ENCODE results near the gene HELB.
"Not testable (repeated sequence)": the region's sequence is repeated elsewhere in the genome, so short reads cannot be mapped to it uniquely, and the experiment has no call there.

The HELB gene

DNA sequence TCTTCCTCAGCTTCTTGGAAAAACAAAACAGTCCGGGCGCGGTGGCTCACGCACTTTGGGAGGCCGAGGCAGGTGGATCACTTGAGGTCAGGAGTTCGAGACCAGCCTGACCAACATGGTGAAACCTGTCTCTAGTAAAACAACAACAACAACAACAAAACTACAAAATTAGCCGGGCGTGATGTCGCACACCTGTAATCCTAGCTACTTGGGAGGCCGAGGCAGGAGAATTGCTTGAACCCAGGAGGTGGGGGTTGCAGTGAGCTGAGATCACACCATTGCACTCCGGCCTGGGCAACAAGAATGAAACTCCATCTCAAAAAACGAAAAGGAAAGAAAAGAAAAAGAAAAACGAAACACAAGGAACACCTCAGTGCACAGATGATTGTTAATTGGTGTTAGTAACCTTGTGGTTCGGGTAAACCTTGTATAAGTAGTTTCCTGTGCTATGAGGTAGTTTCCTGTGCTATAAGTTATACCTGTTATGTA is 1.1 kb downstream of the HELB start:
- DNase-seq (ENCODE audit: low spot score), result not testable (repeated sequence)

- no peak for DNase-seq (ENCODE audit: low spot score)
These were observed 2.1 kb downstream of the HELB start for GRCh38 chr12:66304296-66304900.

DNA sequence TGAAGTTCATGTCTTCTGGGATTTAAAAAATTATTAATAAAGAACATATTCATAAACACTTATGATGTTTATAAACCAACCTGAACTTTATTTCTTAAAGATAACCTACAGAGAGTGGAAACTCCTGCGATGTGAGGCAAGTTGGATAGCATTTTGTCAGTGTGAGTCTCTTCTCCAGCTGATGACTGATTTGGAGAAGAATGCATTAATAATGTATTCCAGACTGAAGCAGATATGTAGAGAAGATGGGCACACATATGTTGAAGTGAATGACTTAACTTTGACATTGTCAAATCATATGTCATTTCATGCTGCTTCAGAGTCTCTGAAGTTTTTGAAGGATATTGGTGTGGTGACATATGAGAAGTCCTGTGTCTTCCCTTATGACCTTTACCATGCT is 7.3 kb downstream of the HELB start:
- no peak for DNase-seq (ENCODE audit: low spot score)

DNA sequence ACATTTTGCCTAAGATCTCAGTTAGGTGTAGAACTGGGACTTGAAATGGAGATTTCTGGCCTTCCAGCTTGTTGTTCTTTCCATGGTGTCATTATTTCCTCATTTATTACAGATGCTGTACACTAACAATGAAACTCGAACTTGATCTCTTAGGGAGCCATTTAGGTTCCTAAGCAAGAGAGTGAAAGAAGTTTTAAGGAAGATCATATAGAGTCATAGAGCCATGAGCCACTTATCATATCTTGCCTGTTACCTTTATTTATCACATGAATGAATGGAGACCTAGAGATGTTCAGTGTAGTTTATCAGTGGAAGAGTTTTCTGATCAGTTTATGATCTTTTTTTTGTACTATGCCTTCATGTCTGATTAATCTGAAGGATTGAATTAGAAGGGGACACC is 9.9 kb downstream of the HELB start:
- DNase-seq (ENCODE audit: low spot score), result no peak

DNA sequence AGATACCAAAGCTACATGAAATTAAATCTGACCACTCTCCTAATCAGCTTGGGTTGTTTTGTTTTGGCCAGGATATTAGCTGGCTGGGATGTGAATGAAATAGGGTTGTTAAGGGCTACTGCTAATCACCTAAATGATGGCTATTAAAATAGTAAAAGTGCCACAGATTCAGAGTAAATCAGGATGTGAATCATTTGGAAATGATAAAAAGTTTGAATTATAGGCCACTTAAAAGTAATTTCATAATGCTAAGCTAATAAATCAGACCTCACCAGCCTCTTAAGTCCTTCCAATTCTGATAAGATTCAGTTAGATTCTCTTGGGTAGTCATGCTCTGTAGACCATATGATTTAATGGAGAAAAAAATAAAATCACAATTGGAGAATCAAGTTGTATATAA is 12.0 kb downstream of the HELB start:
- no peak for DNase-seq (ENCODE audit: low spot score)

DNA sequence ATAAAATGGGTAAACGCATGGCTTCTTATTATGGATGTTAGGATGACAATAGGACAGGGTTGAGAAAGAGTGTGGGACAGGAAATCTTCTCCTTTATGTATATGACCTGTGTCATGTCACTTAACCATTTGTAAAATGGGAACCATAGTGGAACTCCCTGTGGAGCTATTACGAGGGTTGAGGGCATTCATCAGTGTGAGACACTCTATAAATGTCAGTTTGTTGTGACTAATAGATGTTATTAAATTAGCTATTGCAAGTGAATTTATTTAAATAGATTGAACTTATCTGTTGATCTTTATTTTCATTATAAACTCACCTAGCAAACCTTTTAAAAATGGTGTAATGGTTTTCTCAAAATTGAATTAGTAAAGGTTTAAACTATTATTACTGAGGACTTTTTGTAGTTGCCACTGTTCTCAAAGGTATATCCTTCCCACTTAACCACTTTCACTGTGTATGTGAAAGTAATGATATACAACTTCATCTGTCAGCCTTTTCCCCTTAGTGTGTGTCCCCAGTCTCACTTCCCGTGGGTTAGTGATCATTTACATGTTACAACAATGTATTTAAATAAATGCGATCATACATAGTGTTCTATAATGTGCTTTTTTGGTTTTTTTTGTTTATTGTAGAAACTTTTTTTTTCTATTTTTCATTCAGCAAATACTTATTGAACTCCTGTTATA is 17.1 kb downstream of the HELB start:
- DNase-seq (ENCODE audit: low spot score), result no peak

- no peak for DNase-seq (ENCODE audit: low spot score)
These were observed 18.7 kb downstream of the HELB start for GRCh38 chr12:66320996-66321395.

- DNase-seq (ENCODE audit: low spot score), result no peak
These were observed 19.1 kb downstream of the HELB start for GRCh38 chr12:66321435-66321834.

DNA sequence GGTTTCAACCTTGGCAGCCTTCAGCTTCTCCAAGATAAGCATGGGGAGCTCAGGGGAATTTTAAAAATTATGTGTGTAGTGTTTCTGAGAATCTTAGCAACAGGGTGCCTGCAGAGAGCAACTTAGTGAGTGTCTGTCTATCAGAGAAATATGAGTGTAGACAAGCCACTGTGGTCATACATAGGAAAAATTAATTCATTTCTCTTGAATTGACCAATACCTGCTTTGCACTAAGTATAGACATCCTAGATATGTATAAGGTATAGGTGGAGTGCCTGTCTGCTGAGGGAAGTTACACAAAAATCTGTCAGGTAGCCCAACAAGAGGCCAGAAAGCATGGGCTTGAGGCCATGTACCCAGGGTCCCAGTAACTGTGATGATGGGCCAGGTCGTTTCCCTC is 20.7 kb downstream of the HELB start:
- no peak for DNase-seq (ENCODE audit: low spot score)

- no peak for DNase-seq (ENCODE audit: low spot score)
These were observed 27.6 kb downstream of the HELB start for GRCh38 chr12:66329941-66330340.

DNA sequence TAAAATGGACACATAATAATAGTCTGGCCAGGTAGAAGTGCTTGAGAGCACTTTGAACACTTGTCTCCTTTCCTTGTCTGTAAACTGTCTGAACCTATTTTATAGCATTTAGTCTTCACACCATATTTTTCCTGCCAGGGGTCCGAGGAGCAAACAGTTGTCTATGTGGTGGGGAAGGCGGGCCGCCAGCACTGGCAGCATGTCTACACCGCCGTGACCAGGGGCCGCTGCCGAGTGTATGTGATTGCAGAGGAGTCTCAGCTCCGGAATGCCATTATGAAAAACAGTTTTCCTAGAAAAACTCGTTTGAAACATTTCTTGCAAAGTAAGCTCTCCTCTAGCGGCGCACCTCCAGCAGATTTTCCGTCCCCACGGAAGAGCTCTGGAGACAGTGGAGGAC is 28.7 kb downstream of the HELB start:
- DNase-seq (ENCODE audit: low spot score), result no peak

DNA sequence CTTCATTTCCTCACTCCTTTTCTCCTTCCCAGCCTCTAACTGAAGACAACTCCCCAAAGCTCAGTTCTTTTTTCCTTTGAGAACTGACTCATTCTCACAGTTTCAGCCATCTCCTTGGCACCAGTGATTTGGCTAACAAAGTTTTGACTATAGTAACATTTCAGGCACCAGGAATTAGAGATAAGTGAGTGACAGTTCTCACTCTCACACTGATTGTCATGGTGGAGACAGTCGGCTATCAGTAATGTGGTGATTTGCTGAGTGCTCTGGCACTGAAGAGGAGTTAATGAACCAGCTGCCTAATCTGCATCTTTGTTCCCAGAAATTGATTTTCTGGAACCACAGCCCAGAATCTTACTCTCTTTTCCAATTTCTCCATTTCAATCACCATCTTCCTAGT is 29.5 kb downstream of the HELB start:
- no peak for DNase-seq (ENCODE audit: low spot score)

- no peak for DNase-seq (ENCODE audit: low spot score)
These were observed 33.5 kb downstream of the HELB start for GRCh38 chr12:66335746-66336145.

GRCh38 chr12:66337381-66338010 is 35.2 kb downstream of the HELB start:
- DNase-seq (ENCODE audit: low spot score), result no peak

GRCh38 chr12:66340131-66340530 is 37.8 kb downstream of the HELB start:
- no peak for DNase-seq (ENCODE audit: low spot score)

GRCh38 chr12:66341126-66341525 is 38.8 kb downstream of the HELB start:
- DNase-seq (ENCODE audit: low spot score), result no peak

GRCh38 chr12:66345212-66345611 is 42.9 kb downstream of the HELB start:
- no peak for DNase-seq (ENCODE audit: low spot score)

GRCh38 chr12:66345956-66346355 is 43.7 kb downstream of the HELB start:
- DNase-seq (ENCODE audit: low spot score), result no peak

GRCh38 chr12:66351301-66351700 is 49.0 kb downstream of the HELB start:
- no peak for DNase-seq (ENCODE audit: low spot score)

DNA sequence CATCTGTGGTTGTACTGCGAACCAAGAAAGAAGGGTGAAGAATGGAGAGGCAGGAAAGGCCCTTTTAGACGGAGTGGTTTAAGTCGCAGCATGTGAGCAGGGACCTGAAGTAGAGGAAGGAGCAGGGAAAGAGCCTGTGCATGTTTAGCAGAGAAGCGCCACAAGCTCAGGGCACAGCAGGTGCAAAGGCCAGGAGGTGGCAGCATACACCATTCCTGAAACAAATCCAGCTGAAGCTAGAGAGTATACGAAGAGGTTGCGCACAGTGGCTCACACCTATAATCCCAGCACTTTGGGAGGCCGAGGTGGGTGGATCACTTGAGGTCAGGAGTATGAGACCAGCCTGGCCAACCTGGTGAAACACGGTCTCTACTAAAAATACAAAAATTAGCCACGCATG is 49.9 kb downstream of the HELB start:
- no peak for DNase-seq (ENCODE audit: low spot score)

DNA sequence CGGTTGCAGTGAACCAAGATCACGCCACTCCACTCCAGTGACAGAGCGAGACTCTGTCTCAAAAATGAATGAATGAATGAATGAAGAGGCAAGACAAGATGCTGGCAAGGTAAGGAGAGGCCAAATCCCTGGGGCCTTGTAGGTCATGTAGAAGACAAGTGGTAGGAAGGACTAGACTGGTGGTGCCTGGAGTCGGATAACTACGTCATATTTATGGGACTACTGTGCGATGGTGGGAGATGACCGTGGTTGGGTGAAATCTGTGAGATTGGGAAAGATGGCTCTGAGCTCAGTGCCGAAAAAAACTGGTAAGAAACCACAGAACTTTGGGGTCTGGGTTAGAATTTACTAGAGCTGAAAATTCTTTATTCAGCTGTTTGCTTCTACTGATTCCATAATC is 50.6 kb downstream of the HELB start:
- DNase-seq (ENCODE audit: low spot score), result no peak

DNA sequence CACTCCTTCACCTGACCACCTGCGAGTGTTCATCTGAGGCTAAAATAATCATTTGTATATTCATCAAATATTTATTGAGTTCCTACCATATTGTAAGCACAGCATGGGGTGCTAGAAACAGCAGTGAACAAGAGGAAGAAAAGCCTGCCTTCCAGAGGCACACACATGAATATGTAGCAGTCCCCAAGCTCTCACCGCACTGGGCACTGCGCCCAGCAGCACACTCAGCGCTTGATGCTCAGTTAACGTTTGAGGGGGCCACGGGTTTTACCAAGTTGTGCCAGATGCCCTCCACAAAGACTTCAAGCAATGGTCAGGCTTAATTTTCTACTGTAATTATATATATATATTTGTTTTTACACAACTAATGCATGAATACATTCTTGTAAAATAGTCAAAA is 52.0 kb downstream of the HELB start:
- DNase-seq (ENCODE audit: low spot score), result no peak

- DNase-seq (ENCODE audit: low spot score), result no peak
These were observed 57.0 kb downstream of the HELB start for GRCh38 chr12:66359300-66359699.

GRCh38 chr12:66361703-66362102 is 59.4 kb downstream of the HELB start:
- DNase-seq (ENCODE audit: low spot score), result no peak
